GM19328 (cell line): ENCODE measurements around the gene PPM1A.

ENCODE experiments used
- ATAC-seq: cut with Tn5 transposase; IDR thresholded peaks from one replicate; pipeline ENCODE4 v1.9.1; 2021; ENCODE audit warnings: mild to moderate bottlenecking, moderate library complexity; ENCODE audit not compliant: unreplicated experiment

Gene PPM1A

DNA sequence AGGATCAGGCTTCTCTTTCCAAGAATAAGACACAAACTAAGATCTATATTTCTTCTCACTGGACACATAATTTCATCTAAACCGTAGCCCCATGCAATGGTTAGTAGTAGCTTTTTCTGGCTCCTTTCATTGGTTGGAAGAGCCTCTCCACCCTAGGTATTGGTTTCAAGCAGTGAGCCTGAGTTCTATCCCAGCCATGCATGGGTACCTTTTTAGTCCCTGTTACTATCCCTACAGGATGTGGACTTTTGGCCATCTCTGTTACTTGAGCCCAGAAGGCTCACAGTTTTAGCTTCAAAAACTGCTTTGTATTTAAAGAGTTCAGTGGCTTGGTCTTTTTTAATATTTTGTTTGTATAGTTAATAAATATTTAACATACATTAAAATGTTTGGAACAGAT is 16.1 kb downstream of the PPM1A start:
- ATAC-seq = no peak

DNA sequence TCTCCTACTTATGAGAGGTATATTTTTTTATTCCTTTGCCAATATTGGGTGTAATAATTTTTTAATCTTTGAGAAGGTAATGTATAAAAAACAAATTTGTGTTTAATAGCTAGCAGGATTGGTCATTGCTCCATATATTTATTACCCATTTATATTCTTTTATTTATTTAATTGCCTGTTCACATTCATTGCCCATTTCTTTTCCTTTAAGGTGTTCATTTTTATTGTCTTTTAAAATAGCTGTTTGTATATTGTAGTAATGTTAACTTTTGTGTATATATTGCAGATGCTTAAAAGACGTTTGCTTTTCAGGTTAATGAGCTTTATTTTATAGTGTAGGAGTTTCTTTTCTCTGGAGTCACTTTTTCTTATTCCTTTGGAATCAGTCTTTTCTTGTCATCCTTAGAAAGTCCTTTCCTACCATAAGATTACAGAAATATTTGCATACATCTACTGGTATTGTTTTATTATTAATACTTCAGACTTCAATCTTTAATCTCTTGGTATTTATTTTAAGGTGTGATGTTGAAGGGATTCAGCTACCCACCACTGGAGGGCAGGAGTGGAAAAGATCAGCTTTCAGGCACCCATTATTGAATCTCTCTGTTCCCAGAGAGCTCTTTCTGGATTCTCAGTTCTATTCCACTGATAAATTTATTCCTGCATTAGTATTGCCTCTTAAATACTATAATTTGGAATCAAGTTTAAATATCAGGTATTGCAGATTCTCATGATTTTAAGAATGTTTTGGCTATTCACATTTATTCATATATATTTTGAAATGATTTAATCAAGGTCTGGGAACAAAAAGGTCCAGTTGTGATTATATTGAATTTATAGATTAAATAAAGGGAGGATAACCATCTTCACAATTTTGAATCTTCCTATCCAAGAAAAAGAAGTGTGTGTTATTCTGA is 17.3 kb downstream of the PPM1A start:
- ATAC-seq = no peak

DNA sequence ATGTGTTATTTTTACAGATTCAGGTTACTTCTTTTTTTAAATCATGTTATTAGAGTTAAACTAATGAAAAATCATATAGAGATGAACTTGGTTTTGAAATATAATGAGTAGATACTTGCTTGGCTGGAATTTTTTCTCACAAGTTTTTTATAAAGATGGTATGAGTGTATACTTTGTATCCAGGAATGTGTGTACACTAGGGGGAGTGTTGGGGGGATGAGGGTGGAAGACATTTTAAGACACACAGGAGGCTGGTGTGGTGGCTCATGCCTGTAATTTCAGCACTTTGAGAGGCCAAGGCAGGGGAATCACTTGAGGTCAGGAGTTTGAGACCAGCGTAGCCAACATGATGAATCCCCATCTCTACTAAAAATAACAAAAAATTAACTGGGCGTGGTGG is 23.2 kb downstream of the PPM1A start:
- ATAC-seq = no peak

DNA sequence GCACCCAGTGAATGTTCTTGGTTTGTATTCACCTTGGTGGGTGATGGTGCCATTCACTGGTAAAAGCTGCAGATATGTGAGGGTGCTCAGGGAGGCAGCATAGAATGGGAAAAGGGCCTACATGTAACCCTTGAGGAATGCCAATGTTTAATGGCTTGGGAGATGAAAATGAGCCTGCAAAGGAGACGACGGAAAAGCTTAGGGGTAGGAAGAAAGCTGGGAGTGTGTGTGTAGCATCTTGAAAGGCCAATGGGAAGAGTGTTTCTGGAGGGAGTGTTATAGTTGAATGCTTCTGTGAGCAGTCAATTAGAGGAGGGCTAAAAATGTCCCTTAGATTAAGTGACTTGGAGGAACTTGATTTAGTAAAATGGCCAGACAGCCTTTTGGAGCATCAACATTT is 24.9 kb downstream of the PPM1A start:
- no peak for ATAC-seq

DNA sequence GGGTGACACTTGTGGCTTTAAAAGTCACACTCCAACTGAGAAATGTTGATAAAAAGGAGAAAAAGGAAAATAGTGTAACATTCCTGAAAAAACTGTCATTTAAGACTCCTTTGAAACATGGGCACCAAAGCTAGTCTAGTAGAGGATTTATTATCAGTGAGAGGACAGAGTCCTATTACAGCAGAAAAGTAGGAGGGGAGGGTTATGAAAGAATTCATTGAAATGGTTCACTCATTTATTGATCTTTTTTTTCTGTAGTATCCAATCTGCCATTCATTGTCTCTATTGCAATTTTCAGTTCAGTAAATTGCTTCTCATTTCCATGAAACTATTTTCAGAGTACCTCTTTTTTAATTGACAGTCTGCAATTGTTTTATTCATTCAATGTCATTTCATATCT is 25.4 kb downstream of the PPM1A start:
- no peak for ATAC-seq

DNA sequence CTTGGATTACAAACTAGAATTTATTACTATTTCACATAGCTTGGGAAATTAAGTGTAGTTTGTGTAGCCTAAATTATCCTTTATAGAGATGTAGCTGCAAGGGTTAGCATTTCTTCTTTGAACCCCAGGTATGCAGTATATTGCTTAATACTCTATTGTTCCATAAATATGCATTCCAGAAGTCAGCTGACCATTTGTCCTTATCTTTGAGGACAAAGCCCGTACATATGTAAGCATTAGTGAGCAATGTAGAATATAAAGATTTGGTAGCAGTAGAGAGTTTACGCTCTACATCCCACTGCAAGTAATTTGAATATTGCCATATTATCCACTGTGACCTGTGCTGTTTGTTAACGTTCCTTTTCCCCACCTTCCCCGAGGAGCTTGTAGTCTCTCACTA is 26.9 kb downstream of the PPM1A start:
- no peak for ATAC-seq

DNA sequence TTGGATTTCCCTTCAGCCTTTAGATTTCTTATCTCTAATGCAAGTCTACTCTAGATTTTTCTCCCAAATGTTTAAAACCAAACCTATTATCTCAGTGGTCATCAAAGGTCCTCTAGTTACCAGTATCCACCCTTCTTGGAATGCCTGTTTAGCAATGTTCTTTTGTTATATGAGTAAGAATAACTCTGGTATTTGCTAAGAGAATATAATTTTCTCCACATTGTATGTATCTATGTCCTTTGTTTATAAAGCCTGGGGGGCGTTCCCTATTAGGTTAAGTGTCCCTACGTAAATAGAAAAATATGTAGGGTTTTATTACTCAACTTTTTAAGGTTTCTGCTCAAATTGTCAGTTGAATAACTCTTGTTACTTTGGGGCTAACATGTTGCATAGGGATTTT is 27.3 kb downstream of the PPM1A start:
- ATAC-seq = no peak

DNA sequence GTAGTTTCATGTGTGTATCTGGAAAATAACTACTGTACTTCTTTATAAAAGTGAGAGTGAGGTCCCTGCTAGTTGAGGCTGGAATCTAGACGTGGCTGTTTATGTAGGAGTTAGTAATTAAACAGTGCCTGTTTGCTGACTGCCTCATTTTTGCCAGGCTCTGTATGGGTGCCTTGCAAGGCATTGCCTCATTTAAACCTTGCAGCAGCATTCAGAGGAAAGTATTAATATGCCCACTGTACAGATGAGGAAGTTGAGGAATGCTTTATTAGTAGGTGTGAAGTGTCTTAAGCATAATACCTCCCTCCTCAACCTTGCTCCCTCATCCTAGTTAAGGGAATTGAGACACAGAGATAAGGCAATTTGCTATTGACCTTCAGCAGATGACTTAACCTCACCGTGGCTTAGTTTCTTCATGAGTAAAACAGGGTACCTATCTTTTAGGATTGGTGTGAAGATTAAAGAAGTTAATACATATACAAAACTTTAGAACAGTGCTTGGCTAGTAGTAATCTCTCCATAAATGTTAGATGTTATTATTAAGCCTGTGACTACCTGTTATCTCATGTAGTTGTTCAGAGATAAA is 28.7 kb downstream of the PPM1A start:
- no peak for ATAC-seq

DNA sequence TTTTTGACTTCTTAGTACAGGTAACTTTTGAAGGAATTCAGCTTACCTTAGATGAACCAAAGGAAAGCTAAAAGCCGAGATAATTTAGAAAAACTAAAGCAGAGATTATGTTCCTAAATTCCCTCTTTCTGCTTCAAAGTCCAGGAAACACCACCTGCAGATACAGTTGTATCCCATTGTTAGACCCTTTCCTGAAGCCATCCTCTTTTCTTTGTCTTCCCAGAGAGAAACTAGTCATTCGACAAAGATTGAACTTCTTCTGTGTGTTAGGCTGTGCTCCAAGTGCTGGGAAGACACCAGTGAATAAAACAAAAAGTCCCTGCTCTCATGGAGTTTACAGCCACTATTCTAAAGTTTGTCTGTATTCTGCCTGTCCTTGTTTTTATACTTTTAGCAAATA is 29.3 kb downstream of the PPM1A start:
- ATAC-seq = no peak

DNA sequence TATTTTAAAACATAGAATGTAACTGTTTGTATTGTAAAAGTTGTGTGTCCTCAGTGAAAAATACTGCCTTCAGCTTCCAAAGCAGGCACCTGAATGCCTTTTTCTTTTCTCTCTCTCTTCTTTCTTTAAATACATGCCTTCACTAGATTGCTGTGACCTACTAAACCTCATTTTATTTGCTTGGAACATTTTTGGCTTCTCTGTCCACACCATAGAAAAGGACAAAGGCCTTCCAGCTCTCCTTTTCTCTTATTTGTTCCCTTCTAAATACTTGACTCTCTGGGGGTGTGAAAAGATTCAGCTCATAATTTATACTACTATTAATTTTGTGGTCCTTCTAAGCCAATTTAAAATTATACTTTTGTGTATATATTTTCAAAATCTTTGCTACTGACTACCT is 38.4 kb downstream of the PPM1A start:
- no peak for ATAC-seq

DNA sequence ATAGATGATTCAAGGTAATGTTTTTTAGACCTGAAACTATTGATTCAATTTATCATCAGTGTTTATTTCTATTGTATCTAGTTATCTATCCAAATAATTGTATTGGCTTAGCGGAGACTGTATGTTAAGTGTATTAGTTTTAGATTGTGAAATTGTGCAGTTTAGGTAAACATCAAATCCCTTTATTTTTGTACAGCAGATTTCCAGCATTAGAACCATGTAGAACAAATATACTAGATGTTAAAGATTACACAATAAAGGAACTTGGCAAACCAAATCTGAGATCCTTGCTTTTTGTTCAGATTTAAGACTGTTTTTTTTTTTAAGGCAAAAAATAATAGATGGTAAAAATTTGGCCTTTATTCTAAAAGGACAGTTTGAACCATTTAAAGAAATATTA is 39.3 kb downstream of the PPM1A start:
- ATAC-seq = no peak

DNA sequence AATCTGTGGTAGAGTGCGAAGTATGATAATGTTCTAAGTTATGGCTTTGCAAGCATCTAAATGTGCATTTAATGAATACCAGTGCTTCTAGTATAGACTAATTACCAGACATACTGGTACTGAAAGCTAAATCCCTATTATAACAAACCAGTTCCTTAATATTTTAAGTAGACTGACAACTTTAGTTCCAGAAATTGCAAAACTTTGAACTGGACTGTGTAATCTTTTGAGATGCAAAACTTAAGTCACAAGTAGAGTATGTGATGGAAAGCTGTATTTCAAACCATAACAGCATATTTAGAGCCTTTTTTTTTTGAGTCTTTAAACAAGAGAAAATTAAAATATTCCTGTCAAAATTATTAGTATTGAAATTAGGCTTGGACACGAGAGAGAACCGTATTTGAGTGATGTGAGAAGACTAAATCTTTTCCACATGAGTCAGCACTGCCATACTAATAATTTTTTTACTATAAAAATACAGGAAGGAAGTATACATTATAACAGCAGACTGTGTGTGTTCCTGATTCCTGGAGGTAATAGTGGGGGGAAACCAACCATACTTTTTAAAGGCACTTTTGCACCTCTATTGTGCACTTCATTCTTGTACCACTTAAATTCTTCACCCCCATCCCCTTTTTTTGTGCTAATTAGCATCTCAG is 45.5 kb downstream of the PPM1A start:
- ATAC-seq = no peak

DNA sequence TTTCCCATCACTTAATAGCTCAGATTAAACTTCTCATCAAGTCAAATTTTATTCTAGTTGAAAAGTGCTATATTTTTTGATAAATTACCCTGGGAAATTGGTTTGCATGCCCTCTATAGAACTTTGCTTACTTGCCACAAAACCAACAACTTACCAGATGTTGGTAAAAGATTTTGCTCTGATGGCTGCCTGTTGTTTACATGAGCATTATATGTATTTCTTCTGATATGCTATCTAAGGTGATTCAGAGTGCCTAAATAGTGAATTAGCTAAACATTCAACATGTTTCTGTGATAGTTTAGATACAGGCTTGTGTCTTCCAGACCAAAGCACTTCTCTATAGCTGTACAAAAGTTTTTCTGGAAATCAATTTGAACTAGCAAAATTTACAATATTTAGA is 51.0 kb downstream of the PPM1A start:
- no peak for ATAC-seq

DNA sequence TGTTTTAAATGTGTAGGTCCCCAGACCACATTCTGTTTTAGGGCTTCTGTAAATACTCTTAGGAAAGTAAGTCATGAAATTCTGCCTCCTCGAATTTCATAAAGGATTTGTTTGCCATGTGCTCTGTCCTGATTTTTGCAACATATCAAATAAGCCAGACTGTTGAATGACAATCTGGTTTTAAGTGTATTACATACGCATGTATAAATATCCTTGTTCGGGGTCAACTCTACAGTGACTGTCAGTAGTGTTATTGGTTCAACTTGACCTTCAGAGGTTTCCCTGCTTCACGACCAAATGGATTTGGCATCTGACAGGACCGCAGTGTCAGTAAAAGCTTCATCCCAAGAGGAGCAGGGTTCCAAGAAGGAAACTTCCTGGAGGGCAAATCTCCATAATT is 52.7 kb downstream of the PPM1A start:
- no peak for ATAC-seq

DNA sequence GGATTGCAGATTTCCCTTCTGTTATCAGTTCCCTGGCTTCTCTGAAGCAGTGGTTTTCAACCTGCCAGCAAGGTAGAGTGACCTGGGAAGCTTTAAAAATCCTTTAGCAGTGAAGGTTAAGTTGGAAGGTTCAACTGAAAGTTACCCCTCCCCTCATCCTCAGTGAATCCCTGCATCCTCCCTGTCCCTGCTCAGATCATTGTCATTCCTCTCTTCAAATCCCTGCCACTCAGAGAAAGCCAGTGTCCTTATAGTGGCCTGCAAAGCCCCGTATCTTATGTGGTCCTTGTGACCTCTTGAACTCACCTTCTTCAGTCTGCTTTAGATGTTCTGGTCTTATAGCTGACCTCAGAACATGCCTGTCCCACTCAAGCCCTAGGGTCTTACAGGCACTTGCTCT is 53.6 kb downstream of the PPM1A start:
- no peak for ATAC-seq

DNA sequence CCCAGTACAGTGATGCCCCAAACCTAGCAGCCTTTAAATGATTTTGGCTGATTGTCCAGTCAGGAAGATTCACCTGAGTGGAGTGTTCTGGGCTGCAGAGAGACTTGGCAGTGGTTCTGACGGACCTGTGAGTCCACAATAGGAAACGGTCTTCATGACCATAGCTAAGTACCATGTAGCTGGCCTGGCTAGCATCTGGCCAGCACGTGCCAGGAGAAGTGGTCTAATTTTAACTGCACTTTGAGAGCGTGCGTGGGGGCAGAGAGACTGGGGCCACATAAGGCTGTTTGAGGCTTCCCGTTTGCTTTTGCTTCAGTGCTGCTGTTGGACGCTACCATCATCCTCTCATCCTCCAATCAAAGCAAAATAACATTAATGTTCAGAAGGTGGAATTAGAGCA is 54.7 kb downstream of the PPM1A start:
- no peak for ATAC-seq

DNA sequence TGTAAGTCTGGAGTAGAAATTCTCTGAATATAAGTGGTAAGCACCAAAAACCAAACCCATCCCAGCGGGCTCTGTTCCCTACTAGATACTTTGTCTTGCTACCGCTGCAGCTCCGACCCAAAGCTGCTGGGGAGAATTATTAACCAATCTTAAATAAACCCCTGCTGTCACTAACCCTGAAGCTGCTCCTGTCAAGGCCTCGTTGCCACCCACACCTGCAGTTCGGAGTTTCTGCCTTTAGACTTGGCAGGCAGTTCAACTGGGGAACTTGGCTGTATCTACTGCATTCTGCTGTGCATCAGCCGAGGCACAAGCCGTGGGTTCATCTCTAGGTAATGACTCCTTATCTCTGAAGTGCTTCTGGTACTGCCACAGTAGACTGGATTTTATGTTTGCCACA is 55.5 kb downstream of the PPM1A start:
- no peak for ATAC-seq

DNA sequence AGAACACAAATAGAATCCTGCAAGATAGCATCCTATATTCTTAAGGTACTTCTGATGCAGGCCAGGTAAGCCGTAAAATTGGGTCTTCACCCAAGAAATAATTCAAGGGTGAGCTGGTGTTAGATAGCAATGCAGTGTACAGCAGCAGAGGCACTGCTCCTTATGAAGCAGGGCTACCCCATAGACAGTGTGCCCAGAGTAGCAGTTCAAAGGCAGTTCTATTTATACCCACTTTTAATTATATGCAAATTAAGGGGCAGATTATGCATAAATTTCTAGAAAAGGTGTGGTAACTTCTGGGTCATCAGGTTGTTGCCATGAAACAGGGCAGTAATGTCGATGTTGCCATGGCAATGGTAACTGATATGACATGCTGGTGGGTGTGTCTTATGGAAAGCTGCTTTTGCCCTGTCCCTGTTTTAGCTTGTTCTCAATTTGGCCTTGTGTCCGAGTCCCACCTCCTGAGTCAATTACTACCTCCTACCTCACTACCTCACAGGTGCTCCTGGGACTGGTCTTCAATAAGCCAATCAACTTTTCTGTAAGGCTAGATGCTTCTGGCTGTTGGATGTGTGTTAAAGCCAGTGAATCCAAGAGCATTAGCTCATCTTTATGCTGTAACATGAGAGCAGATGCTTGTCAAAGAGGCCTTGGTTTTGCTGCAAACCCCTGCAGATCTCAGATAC is 61.0 kb downstream of the PPM1A start:
- no peak for ATAC-seq

DNA sequence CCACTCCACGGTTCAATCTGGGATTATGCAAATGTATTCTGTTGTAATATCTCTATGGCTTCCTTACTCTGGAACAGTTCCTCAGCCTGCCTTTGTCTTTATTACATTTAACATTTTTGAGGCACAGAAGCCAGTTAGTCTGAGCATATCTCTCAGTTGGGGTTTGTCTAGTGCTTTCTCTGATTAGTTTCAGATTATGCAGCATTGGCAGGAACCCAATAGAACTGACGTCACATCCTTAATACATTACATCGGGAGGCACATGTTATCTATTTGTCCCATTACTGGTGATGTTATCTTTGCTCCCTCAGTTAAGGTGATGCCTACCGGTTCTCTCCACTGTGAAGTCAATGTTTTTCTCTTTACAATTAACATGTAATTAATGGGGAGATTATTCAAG is 62.4 kb downstream of the PPM1A start:
- no peak for ATAC-seq

DNA sequence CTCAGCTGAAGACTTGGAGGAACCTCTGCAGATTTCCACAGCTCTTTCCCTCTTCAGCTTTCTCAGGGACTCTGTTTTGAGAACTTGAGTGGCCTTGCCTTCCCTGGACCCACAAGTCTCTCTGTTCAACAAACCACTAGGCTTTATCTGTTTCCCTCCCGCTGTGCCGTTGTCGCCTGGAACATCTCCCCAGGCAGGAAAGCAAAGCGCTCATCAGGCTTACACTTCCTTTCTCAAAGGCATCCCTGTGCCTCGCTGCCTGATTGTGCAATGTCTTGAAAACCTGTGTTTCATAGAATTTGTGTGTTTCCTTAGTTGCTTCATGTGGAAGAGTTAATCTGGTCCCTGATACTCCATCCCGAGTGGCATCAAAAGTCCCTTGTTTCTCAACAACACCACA is 64.1 kb downstream of the PPM1A start:
- ATAC-seq = no peak

DNA sequence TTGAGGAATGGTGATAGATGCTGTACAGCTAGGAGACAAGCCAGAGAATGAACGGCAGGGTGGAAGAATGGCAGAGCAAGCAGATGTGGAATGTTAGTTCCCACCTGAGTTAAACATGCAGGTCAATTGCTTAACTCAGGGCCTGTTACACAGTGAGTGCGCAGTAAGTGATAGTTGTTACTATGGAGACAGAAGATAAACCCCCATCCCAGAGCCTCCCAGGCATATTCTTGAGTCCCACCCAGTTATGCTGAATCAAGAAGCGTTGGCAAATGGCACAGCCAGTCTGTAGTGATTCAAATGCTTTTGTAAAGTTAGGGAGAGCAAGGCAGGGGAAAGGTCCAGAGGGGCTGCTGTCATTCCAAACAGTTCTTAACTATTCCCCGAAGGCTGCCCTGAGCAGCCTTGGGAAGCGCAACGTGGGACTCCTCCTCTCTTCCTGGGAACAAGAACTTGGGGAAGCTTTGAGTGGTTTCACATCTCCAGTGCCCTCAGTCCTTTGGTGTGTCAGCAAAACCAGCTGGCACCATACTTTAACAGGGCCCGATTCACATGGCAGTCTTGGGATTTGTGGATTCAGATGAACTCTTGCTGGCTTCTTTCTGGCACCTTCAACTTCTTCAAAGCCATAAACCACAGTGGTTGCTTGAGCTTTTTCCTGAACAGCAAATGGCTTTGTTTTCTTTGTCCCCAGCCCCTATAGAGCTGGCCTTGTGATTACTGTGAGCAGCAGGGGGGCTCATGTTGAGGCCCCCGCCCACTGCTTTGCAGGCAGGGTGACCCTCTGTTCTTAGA is 66.4 kb downstream of the PPM1A start:
- ATAC-seq = no peak
